RWPE1 (cell line): Measurements from ENCODE around the gene COX7A1.
A peak's percentile ranks its signal among the peaks of the same experiment; 100 is the strongest.
"Not testable (repeated sequence)": the region's sequence is repeated elsewhere in the genome, so short reads cannot be mapped to it uniquely, and the experiment has no call there.

ENCODE experiments used
- CTCF ChIA-PET: fragments of 350-600 bp; sonication (Branson Sonifier 250); formaldehyde crosslinking; extraction: SDS; loops from one replicate; lab custom pipeline; 2021; lab: Yijun Ruan, JAX
- POLR2A ChIA-PET: fragments of 400-600 bp; formaldehyde crosslinking; extraction: SDS; loops from one replicate; lab custom pipeline; 2020; ENCODE audit warnings: antibody characterized with exemption; ENCODE audit not compliant: low non-redundant PET; lab: Yijun Ruan, JAX
- DNase-seq: peaks from one replicate; pipeline ENCODE4 v3.0.0; 2012; ENCODE audit warnings: low spot score
- H3K27ac ChIP-seq: fragments of 450-650 bp; 2 replicates; pipeline ENCODE4 v1.5.1; 2017
- CTCF ChIP-seq: fragments of 450-650 bp; conservative IDR thresholded peaks from 2 replicates; pipeline ENCODE4 v1.5.1; 2017; ENCODE audit warnings: low read depth, mild to moderate bottlenecking

Gene COX7A1

GRCh38 chr19:36152352-36153091 lies at the start of gene COX7A1:
TSS of gene COX7A1 (minus strand) at chr19:36152447. CDS start at chr19:36152407, 40 bp downstream.
- CTCF ChIA-PET, result no interaction called here
- TF ChIP-seq CTCF, result no peak
- H3K27ac ChIP-seq, result peak within 1 kb of the TSS; percentile 84
- POLR2A ChIA-PET, result no interaction called here
- no peak for DNase-seq

GRCh38 chr19:36201684-36202083 lies 49.4 kb upstream of the COX7A1 start:
- no peak for DNase-seq
- TF ChIP-seq CTCF, result no peak
- ChIA-PET CTCF (no interaction called here), POLR2A (interaction anchor here (0.7 kb wide), 1 partner anchor 8 kb away, joined by 4 read pairs; no protein-coding TSS in a partner anchor)
- no peak overlapping the region for H3K27ac ChIP-seq

GRCh38 chr19:36198119-36198518 lies 45.9 kb upstream of the COX7A1 start:
- ChIA-PET POLR2A (no interaction called here), CTCF (interaction anchor here (0.6 kb wide), 1 partner anchor 92 kb away, joined by 3 read pairs; no protein-coding TSS in a partner anchor)
- DNase-seq, result no peak
- H3K27ac ChIP-seq, result no peak overlapping the region
- no peak for TF ChIP-seq CTCF

GRCh38 chr19:36196249-36196648 lies 44.0 kb upstream of the COX7A1 start:
- DNase-seq, result no peak
- H3K27ac ChIP-seq, result no peak overlapping the region
- ChIA-PET CTCF (no interaction called here), POLR2A (no interaction called here)
- no peak for TF ChIP-seq CTCF

DNA sequence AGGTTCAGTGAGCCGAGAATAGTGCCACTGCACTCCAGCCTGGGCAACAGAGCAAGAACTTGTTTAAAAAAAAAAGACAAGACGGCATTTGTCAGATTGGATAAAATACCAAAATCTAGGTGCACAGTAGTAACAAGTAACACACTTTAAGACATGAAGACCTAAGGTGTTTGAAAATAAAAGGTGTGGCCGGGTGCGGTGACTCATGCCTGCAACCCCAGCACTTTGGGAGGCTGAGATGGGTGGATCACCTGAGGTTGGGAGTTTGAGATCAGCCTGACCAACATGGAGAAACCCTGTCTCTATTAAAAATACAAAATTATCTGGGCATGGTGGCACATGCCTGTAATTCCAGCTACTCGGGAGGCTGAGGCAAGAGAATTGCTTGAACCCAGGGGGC lies 34.5 kb upstream of the COX7A1 start:
- DNase-seq, H3K27ac ChIP-seq, POLR2A ChIA-PET, CTCF ChIA-PET: not testable (repeated sequence)

DNA sequence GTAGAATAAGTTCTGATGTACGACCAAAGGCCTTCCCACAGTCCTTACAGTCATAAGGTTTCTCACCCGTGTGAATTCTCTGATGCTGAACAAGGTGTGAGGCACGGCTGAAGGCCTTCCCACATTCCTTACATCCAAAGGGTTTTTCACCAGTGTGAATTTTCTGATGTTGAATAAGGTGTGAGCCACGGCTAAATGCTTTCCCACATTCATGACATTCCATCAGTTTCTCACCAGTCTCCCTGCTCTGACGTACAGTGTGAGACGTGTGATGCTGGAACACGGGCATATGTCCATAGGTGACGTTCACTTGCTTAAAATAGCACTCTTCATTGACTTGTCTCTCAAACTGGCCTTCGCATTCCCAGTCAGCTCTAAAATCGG lies 31.0 kb upstream of the COX7A1 start:
- H3K27ac ChIP-seq, result no peak overlapping the region
- CTCF ChIA-PET, result interaction anchor here (0.7 to 1.7 kb wide), 2 partner anchors 55 to 56 kb away, joined by 3 to 5 read pairs; no protein-coding TSS in a partner anchor
- no peak for TF ChIP-seq CTCF
- no peak for DNase-seq
- POLR2A ChIA-PET, result no interaction called here

DNA sequence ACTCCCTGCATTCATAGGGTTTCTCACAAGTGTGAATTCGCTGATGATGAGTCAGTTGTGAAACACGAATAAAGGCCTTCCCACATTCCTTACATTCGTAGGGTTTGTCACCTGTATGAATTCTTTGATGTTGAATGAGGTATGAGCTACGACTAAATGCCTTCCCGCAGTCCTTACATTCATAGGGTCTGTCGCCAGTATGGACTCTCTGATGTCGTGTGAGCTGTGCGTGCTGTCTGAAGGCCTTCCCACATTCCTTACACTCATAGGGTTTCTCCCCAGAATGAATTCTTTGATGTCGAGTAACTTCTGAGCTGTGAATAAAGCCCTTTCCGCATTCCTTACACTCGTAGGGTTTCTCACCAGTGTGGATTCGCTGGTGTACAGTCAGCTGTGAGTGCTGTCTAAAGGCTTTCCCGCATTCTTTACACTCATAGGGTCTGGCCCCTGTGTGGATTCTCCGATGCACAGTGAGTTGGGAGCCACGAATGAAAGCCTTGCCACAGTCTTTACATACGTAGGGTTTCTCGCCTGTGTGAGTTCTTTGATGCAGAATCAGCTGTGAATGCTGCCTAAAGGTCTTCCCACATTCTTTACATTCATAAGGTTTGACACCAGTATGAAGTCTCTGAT lies 30.5 kb upstream of the COX7A1 start:
- H3K27ac ChIP-seq, result no peak overlapping the region
- CTCF ChIA-PET, result interaction anchor here (0.7 to 1.7 kb wide), 2 partner anchors 55 to 56 kb away, joined by 3 to 5 read pairs; no protein-coding TSS in a partner anchor
- POLR2A ChIA-PET, result no interaction called here
- TF ChIP-seq CTCF, result no peak
- peak; percentile 24 for DNase-seq

DNA sequence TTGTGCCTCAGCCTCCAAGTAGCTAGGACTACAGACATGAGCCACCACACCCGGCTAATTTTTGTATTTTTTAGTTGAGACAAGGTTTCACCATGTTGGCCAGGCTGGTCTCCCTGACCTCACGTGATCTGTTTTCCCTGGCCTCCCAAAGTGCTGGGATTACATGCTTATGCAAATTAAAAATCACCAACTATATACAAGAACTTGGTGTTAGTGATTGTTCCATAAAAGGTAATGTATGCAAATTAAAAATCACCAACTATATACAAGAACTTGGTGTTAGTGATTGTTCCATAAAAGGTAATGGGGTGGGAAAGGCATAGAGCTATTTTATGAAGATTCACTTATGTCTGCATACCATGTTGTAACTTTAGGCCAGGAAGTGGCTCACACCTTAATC lies 26.8 kb upstream of the COX7A1 start:
- POLR2A ChIA-PET, CTCF ChIA-PET, H3K27ac ChIP-seq, DNase-seq: not testable (repeated sequence)

- POLR2A ChIA-PET, result interaction anchor here (0.7 kb wide), 1 partner anchor 485 kb away, joined by 7 read pairs; no protein-coding TSS in a partner anchor
- DNase-seq, H3K27ac ChIP-seq, CTCF ChIA-PET: not testable (repeated sequence)
Observed at GRCh38 chr19:36173846-36174245, 21.6 kb upstream of the COX7A1 start.
